Measurements from ENCODE around the gene MCOLN2.

The MCOLN2 gene

GRCh38 chr1:84967666-84968065, 29.2 kb downstream of the MCOLN2 start:
- H3K27me3 ChIP-seq (ENCODE audit: insufficient read depth, low read depth, severe bottlenecking), result no peaks in the 10 kb centered on the region
- DNase-seq, result no peak
- H3K36me3 ChIP-seq, result no peaks in the 10 kb centered on the region
- H3K4me3 ChIP-seq (ENCODE audit: low read depth, low read length), result no peak overlapping the region
- no peaks in the 10 kb centered on the region for H3K9me3 ChIP-seq (ENCODE audit: severe bottlenecking)
- TF ChIP-seq CTCF (IDR thresholded peaks at IDR 0.05; ENCODE audit: low read depth, low read length), result no peak
- no peak overlapping the region for H3K27ac ChIP-seq

- Histone ChIP-seq H3K27ac (no peak overlapping the region), H3K9me3 (ENCODE audit: severe bottlenecking) (no peaks in the 10 kb centered on the region), H3K27me3 (ENCODE audit: insufficient read depth, low read depth, severe bottlenecking) (no peaks in the 10 kb centered on the region), H3K36me3 (no peaks in the 10 kb centered on the region), H3K4me3 (ENCODE audit: low read depth, low read length) (no peak overlapping the region)
- DNase-seq, result no peak
- TF ChIP-seq CTCF (IDR thresholded peaks at IDR 0.05; ENCODE audit: low read depth, low read length), result no peak
Measured at GRCh38 chr1:84963021-84963420, 33.9 kb downstream of the MCOLN2 start.

- no peaks in the 10 kb centered on the region for H3K36me3 ChIP-seq
- no peak for DNase-seq
- no peak for TF ChIP-seq CTCF (IDR thresholded peaks at IDR 0.05; ENCODE audit: low read depth, low read length)
- H3K27ac ChIP-seq, result no peak overlapping the region
- no peak overlapping the region for H3K4me3 ChIP-seq (ENCODE audit: low read depth, low read length)
- H3K27me3 ChIP-seq (ENCODE audit: insufficient read depth, low read depth, severe bottlenecking), result no peaks in the 10 kb centered on the region
- no peaks in the 10 kb centered on the region for H3K9me3 ChIP-seq (ENCODE audit: severe bottlenecking)
Measured at GRCh38 chr1:84961316-84961715, 35.6 kb downstream of the MCOLN2 start.

- Histone ChIP-seq H3K27me3 (ENCODE audit: insufficient read depth, low read depth, severe bottlenecking) (no peaks in the 10 kb centered on the region), H3K27ac (no peak overlapping the region), H3K4me3 (ENCODE audit: low read depth, low read length) (no peak overlapping the region), H3K36me3 (no peaks in the 10 kb centered on the region), H3K9me3 (ENCODE audit: severe bottlenecking) (no peaks in the 10 kb centered on the region)
- TF ChIP-seq CTCF (IDR thresholded peaks at IDR 0.05; ENCODE audit: low read depth, low read length), result no peak
- no peak for DNase-seq
Measured at GRCh38 chr1:84960371-84960770, 36.5 kb downstream of the MCOLN2 start.

GRCh38 chr1:84959294-84959693, 37.6 kb downstream of the MCOLN2 start:
- no peaks in the 10 kb centered on the region for H3K27me3 ChIP-seq (ENCODE audit: insufficient read depth, low read depth, severe bottlenecking)
- H3K27ac ChIP-seq, result no peak overlapping the region
- no peak for TF ChIP-seq CTCF (IDR thresholded peaks at IDR 0.05; ENCODE audit: low read depth, low read length)
- H3K4me3 ChIP-seq (ENCODE audit: low read depth, low read length), result no peak overlapping the region
- H3K36me3 ChIP-seq, result no peaks in the 10 kb centered on the region
- H3K9me3 ChIP-seq (ENCODE audit: severe bottlenecking), result no peaks in the 10 kb centered on the region
- DNase-seq, result no peak

- H3K27ac ChIP-seq, result no peak overlapping the region
- no peaks in the 10 kb centered on the region for H3K27me3 ChIP-seq (ENCODE audit: insufficient read depth, low read depth, severe bottlenecking)
- no peaks in the 10 kb centered on the region for H3K36me3 ChIP-seq
- H3K9me3 ChIP-seq (ENCODE audit: severe bottlenecking), result no peaks in the 10 kb centered on the region
- TF ChIP-seq CTCF (IDR thresholded peaks at IDR 0.05; ENCODE audit: low read depth, low read length), result no peak
- no peak for DNase-seq
- H3K4me3 ChIP-seq (ENCODE audit: low read depth, low read length), result no peak overlapping the region
Measured at GRCh38 chr1:84957966-84958365, 38.9 kb downstream of the MCOLN2 start.

All from WERI-Rb-1 (cell line).